IMR-90 (cell line): ENCODE results near the gene SRGAP3. TPM values are rescaled to one million over a fixed set of nuclear protein-coding genes. Genes with fewer than 3 reads are reported as not detected.
"Not testable (repeated sequence)": the region's sequence is repeated elsewhere in the genome, so short reads cannot be mapped to it uniquely, and the experiment has no call there.

Source experiments
- ATAC-seq: fragments of 200-7000 bp; cut with Tn5 transposase; 2 replicates; pipeline ENCODE4 v1.9.1; 2020; ENCODE audit warnings: low read depth, mild to moderate bottlenecking, moderate library complexity
- BruUV-seq: library from RNA; stranded (reverse); fragments of 400-500 nt; replicated peaks from 2 replicates; lab custom pipeline; 2021; lab: Mats Ljungman, UMichigan
- CTCF ChIA-PET: fragments of 300-600 bp; formaldehyde crosslinking; extraction: SDS; loops from one replicate; lab custom pipeline; 2021; ENCODE audit warnings: antibody characterized with exemption; lab: Yijun Ruan, JAX
- POLR2A ChIA-PET: fragments of 300-600 bp; sonication (Branson Sonifier 250); formaldehyde crosslinking; loops from one replicate; lab custom pipeline; 2022; ENCODE audit warnings: antibody characterized with exemption; ENCODE audit not compliant: unreplicated experiment; lab: Charles Lee
- DNase-seq: peaks from one replicate; pipeline ENCODE4 v3.0.0; 2013
- H2AFZ ChIP-seq: replicated peaks from 2 replicates; pipeline ENCODE3; 2013; ENCODE audit warnings: low read length, mild to moderate bottlenecking; ENCODE audit not compliant: poor library complexity
- H2AK5ac ChIP-seq: 2 replicates; pipeline ENCODE4 v1.6.1; 2013; ENCODE audit warnings: low read depth, low read length, inconsistent platforms
- H2AK9ac ChIP-seq: replicated peaks from 2 replicates; pipeline ENCODE3; 2013; ENCODE audit warnings: mild to moderate bottlenecking, low read depth, low read length, moderate library complexity; ENCODE audit not compliant: poor library complexity
- H2BK120ac ChIP-seq: 2 replicates; pipeline ENCODE4 v1.6.1; 2013; ENCODE audit warnings: low read depth, low read length, inconsistent platforms
- H2BK15ac ChIP-seq: 3 replicates; pipeline ENCODE4 v1.6.1; 2013; ENCODE audit warnings: low read depth, low read length, inconsistent platforms
- H2BK20ac ChIP-seq: 2 replicates; pipeline ENCODE4 v1.6.1; 2013; ENCODE audit warnings: low read depth, mild to moderate bottlenecking, inconsistent platforms, low read length, moderate library complexity
- H2BK5ac ChIP-seq: 2 replicates; pipeline ENCODE4 v1.6.1; 2013; ENCODE audit warnings: mild to moderate bottlenecking, low read depth, low read length, inconsistent platforms; ENCODE audit not compliant: poor library complexity, severe bottlenecking
- H3K14ac ChIP-seq: replicated peaks from 2 replicates; pipeline ENCODE4 v1.6.1; 2013; ENCODE audit warnings: low read depth, low read length, inconsistent platforms
- H3K18ac ChIP-seq: 2 replicates; pipeline ENCODE4 v1.6.1; 2013; ENCODE audit warnings: low read depth, low read length, control low read depth
- H3K23ac ChIP-seq: 2 replicates; pipeline ENCODE4 v1.6.1; 2013; ENCODE audit warnings: low read depth, low read length, inconsistent platforms
- H3K27ac ChIP-seq: 2 replicates; pipeline ENCODE4 v1.5.1; 2013; ENCODE audit warnings: mild to moderate bottlenecking, control low read depth, low read length; ENCODE audit not compliant: insufficient read depth
- H3K27me3 ChIP-seq: 2 replicates; pipeline ENCODE4 v1.6.1; 2013; ENCODE audit warnings: low read length; ENCODE audit not compliant: control insufficient read depth, insufficient read depth
- H3K36me3 ChIP-seq: 2 replicates; pipeline ENCODE4 v1.6.1; 2013; ENCODE audit warnings: low read length, mixed read lengths; ENCODE audit not compliant: control insufficient read depth, insufficient read depth
- H3K4ac ChIP-seq: 2 replicates; pipeline ENCODE4 v1.6.1; 2013; ENCODE audit warnings: low read depth, low read length, inconsistent platforms
- H3K4me1 ChIP-seq: 2 replicates; pipeline ENCODE4 v1.6.1; 2013; ENCODE audit warnings: low read length, mixed read lengths; ENCODE audit not compliant: control insufficient read depth, insufficient read depth
- H3K4me2 ChIP-seq: 2 replicates; pipeline ENCODE4 v1.6.1; 2013; ENCODE audit warnings: low read depth, mild to moderate bottlenecking, control low read depth, low read length, moderate library complexity
- H3K4me3 ChIP-seq: 2 replicates; pipeline ENCODE4 v1.5.1; 2013; ENCODE audit warnings: low read depth, mild to moderate bottlenecking, control low read depth, low read length, moderate library complexity; ENCODE audit not compliant: insufficient read depth
- H3K56ac ChIP-seq: 2 replicates; pipeline ENCODE4 v1.6.1; 2013; ENCODE audit warnings: low read length, inconsistent platforms; ENCODE audit not compliant: insufficient read depth; ENCODE audit errors: extremely low read depth
- H3K79me1 ChIP-seq, 2 experiments: 2 replicates each; pipeline ENCODE4 v1.6.1; 2013; ENCODE audit warnings: low read length in 2 of 2, inconsistent platforms in 1 of 2, low read depth in 1 of 2
- H3K9ac ChIP-seq: 2 replicates; pipeline ENCODE4 v1.6.1; 2013; ENCODE audit warnings: low read depth, low read length, control low read depth
- H3K9me1 ChIP-seq: 2 replicates; pipeline ENCODE4 v1.6.1; 2013; ENCODE audit warnings: low read length, inconsistent platforms; ENCODE audit not compliant: insufficient read depth
- H3K9me3 ChIP-seq: 2 replicates; pipeline ENCODE4 v1.6.1; 2013; ENCODE audit warnings: low read length; ENCODE audit not compliant: control insufficient read depth, insufficient read depth
- H4K20me1 ChIP-seq: 2 replicates; pipeline ENCODE4 v1.6.1; 2013; ENCODE audit warnings: low read length, inconsistent platforms; ENCODE audit not compliant: insufficient read depth
- H4K5ac ChIP-seq: 2 replicates; pipeline ENCODE4 v1.6.1; 2013; ENCODE audit warnings: mild to moderate bottlenecking, low read depth, low read length, control low read depth
- H4K8ac ChIP-seq, 2 experiments: 2 replicates each; pipeline ENCODE4 v1.6.1; 2013; ENCODE audit warnings: low read depth in 2 of 2, low read length in 2 of 2, control low read depth in 1 of 2, inconsistent platforms in 1 of 2
- H4K91ac ChIP-seq: 2 replicates; pipeline ENCODE4 v1.6.1; 2013; ENCODE audit warnings: low read depth, low read length, inconsistent platforms; ENCODE audit not compliant: insufficient read depth
- WGBS, 2 experiments: methylation state at CpG; one replicate each; pipeline versions ENCODE4 v1.1.5 to v1.1.7; 2013; ENCODE audit warnings: missing lambda C conversion rate in 2 of 2; ENCODE audit not compliant: insufficient read length in 1 of 2; ENCODE audit errors: extremely low coverage in 2 of 2; 5-methylcytosine and 5-hydroxymethylcytosine counted together
- dilution Hi-C: fragments of 300-500 bp; cut with HindIII; formaldehyde crosslinking; loops from one replicate; pipeline ENCODE4 v1.14.3; 2018; ENCODE audit warnings: low sequenced_read_pairs; ENCODE audit not compliant: unreplicated experiment
- in situ Hi-C: fragments of 300-500 bp; cut with MboI; formaldehyde crosslinking; loops from 3 replicates; pipeline ENCODE4 v1.14.3; 2019; ENCODE audit warnings: low sequenced_read_pairs, inconsistent platforms, mixed read lengths
- intact Hi-C: fragments of 100-400 bp; cut with micrococcal nuclease; formaldehyde crosslinking; loops from 2 replicates; pipeline ENCODE4 v1.10.0; 2022
- polyA plus RNA-seq, 3 experiments: library from polyadenylated mRNA; depleted of rRNA; stranded (reverse); fragments of >200 nt; gene quantifications; 2 replicates each; pipeline ENCODE4 v1.2.3, GENCODE V29; 2012; ENCODE audit warnings: low replicate concordance in 1 of 3
- total RNA-seq: library from RNA; depleted of rRNA; stranded (reverse); fragments of >200 nt; gene quantifications from 2 replicates; pipeline ENCODE4 v1.2.3, GENCODE V29; 2012

Gene SRGAP3
- total and polyA plus RNA-seq, 2 of the 4 experiments (the other 2 are of a cell fraction) = 0.68 to 1.4 TPM

GRCh38 chr3:9085428-9085827 lies 164.0 kb downstream of the SRGAP3 start:
- H2AFZ ChIP-seq, BruUV-seq, CTCF ChIA-PET, H3K79me1 ChIP-seq, H3K4me1 ChIP-seq, DNase-seq, H3K4ac ChIP-seq, H3K14ac ChIP-seq, H4K20me1 ChIP-seq, H2AK9ac ChIP-seq, H4K5ac ChIP-seq, H3K9ac ChIP-seq, H3K4me3 ChIP-seq, H3K9me3 ChIP-seq, dilution Hi-C loops, H3K27me3 ChIP-seq, H3K18ac ChIP-seq, H2AK5ac ChIP-seq, POLR2A ChIA-PET, H4K8ac ChIP-seq, H2BK15ac ChIP-seq, H3K4me2 ChIP-seq, H2BK5ac ChIP-seq, H2BK120ac ChIP-seq, H3K23ac ChIP-seq, H3K9me1 ChIP-seq, H3K36me3 ChIP-seq, H4K91ac ChIP-seq, H3K56ac ChIP-seq, in situ Hi-C loops, ATAC-seq, intact Hi-C loops, H3K27ac ChIP-seq, H2BK20ac ChIP-seq: not testable (repeated sequence)
- WGBS, 2 experiments = no CpG with 5 or more reads among the region's 2 CpGs
